Endodermal cell (in vitro differentiated cells): ENCODE measurements around the gene CTDP1. TPM values are rescaled to one million over a fixed set of nuclear protein-coding genes. Genes with fewer than 3 reads are reported as not detected.

Experiments
- DNase-seq: peaks from one replicate; pipeline ENCODE4 v3.0.0-alpha.2; 2017
- H3K27ac ChIP-seq: 2 replicates; pipeline ENCODE4 v1.5.1; 2013; ENCODE audit warnings: mild to moderate bottlenecking, low read depth, low read length, moderate library complexity
- H3K27me3 ChIP-seq: 2 replicates; pipeline ENCODE4 v1.6.1; 2013; ENCODE audit warnings: mild to moderate bottlenecking, low read length, moderate library complexity; ENCODE audit not compliant: insufficient read depth, control insufficient read depth, poor library complexity, severe bottlenecking
- H3K36me3 ChIP-seq: 2 replicates; pipeline ENCODE4 v1.7.0; 2013; ENCODE audit warnings: mild to moderate bottlenecking, low read length, moderate library complexity; ENCODE audit not compliant: control insufficient read depth, insufficient read depth
- H3K4me1 ChIP-seq: one replicate; pipeline ENCODE4 v1.7.0; 2013; ENCODE audit warnings: low read length; ENCODE audit not compliant: control insufficient read depth, insufficient read depth
- H3K4me3 ChIP-seq: 2 replicates; pipeline ENCODE4 v1.5.1; 2013; ENCODE audit warnings: mild to moderate bottlenecking, low read length, moderate library complexity
- H3K9ac ChIP-seq: 2 replicates; pipeline ENCODE4 v1.6.1; 2013; ENCODE audit warnings: mild to moderate bottlenecking, low read length, moderate library complexity; ENCODE audit not compliant: poor library complexity, severe bottlenecking; ENCODE audit errors: extremely low read depth
- H3K9me3 ChIP-seq: 2 replicates; pipeline ENCODE4 v1.6.1; 2013; ENCODE audit warnings: mild to moderate bottlenecking, low read length, moderate library complexity; ENCODE audit not compliant: control insufficient read depth
- H3K27ac Mint-ChIP-seq: 2 replicates; pipeline ENCODE4 v1.8.0; 2020; ENCODE audit warnings: mixed read lengths
- H3K27me3 Mint-ChIP-seq: 2 replicates; pipeline ENCODE4 v1.8.0; 2021; ENCODE audit warnings: mild to moderate bottlenecking, mixed read lengths; ENCODE audit not compliant: insufficient read depth
- H3K36me3 Mint-ChIP-seq: 2 replicates; pipeline ENCODE4 v1.8.0; 2020; ENCODE audit warnings: low read depth, mixed read lengths
- H3K4me1 Mint-ChIP-seq: 2 replicates; pipeline ENCODE4 v1.8.0; 2020; ENCODE audit warnings: mixed read lengths
- H3K4me3 Mint-ChIP-seq: 2 replicates; pipeline ENCODE4 v1.8.0; 2020; ENCODE audit warnings: mild to moderate bottlenecking, moderate library complexity, mixed read lengths
- H3K9me3 Mint-ChIP-seq: 2 replicates; pipeline ENCODE4 v1.8.0; 2020; ENCODE audit warnings: mild to moderate bottlenecking, mixed read lengths
- WGBS, 2 experiments: methylation state at CpG; one replicate each; pipeline versions ENCODE4 v1.1.5 to v1.1.7; 2013; ENCODE audit warnings: missing lambda C conversion rate in 2 of 2, mixed read lengths in 1 of 2; ENCODE audit not compliant: insufficient coverage in 1 of 2, insufficient read length in 1 of 2; 5-methylcytosine and 5-hydroxymethylcytosine counted together
- total RNA-seq, 2 donors: library from RNA; stranded (reverse); fragmentation: NEBNext Ultra II Directional in 1 of 2; extraction: Animal tissue kit (Norgen Biotek cat#: 25700) in 1 of 2; gene quantifications; 2 replicates in 1 of 2; 3 replicates in 1 of 2; pipeline ENCODE4 v1.2.1, GENCODE V29; 2021
- TF ChIP-seq, protein P1 (sequence below): fragments of 200-600 bp; sonication (generic); conservative IDR thresholded peaks from 2 replicates; pipeline ENCODE4 v1.5.0; 2021; ENCODE audit warnings: antibody characterized with exemption, mild to moderate bottlenecking

The CTDP1 gene
- total RNA-seq, 2 donors from 2014 or later, result 29.8 to 35.6 TPM

DNA sequence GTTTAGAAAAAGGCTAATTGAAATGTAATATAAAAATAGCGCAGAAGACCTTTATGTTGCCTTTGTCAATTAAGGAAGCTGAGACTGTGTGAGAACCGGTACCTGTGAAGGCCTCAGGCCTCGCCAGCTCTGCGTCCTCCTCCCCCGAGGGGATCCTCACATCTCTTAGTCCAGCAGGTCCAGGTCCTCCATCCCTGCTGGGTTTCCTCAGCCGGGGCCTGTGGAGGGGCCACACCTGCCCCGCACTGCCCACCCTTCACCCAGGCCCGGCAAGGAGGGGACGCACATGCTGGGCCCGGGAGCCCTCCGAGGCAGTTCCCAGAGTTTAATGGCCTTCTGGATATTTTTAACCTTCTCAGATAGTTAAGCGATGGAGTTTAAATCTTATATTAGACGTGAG is 121.6 kb downstream of the CTDP1 start:
- no peaks in the 10 kb centered on the region for H3K36me3 ChIP-seq
- DNase-seq, result no peak
- Mint-ChIP-seq H3K4me1 (peaks cover 7% of the 10 kb centered on the region), H3K27me3 (peaks cover 39% of the 10 kb centered on the region), H3K36me3 (no peaks in the 10 kb centered on the region), H3K4me3 (no peak overlapping the region), H3K9me3 (no peaks in the 10 kb centered on the region), H3K27ac (no peak overlapping the region)
- TF ChIP-seq, protein P1, sequence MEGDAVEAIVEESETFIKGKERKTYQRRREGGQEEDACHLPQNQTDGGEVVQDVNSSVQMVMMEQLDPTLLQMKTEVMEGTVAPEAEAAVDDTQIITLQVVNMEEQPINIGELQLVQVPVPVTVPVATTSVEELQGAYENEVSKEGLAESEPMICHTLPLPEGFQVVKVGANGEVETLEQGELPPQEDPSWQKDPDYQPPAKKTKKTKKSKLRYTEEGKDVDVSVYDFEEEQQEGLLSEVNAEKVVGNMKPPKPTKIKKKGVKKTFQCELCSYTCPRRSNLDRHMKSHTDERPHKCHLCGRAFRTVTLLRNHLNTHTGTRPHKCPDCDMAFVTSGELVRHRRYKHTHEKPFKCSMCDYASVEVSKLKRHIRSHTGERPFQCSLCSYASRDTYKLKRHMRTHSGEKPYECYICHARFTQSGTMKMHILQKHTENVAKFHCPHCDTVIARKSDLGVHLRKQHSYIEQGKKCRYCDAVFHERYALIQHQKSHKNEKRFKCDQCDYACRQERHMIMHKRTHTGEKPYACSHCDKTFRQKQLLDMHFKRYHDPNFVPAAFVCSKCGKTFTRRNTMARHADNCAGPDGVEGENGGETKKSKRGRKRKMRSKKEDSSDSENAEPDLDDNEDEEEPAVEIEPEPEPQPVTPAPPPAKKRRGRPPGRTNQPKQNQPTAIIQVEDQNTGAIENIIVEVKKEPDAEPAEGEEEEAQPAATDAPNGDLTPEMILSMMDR, result no peak
- H3K9ac ChIP-seq, result no peak overlapping the region
- H3K4me1 ChIP-seq, result no peaks in the 10 kb centered on the region
- WGBS, 2 experiments, result 93 to 94% methylated on average over 9 to 13 of the region's 13 CpGs
- H3K9me3 ChIP-seq, result no peaks in the 10 kb centered on the region
- H3K4me3 ChIP-seq, result no peak overlapping the region
- H3K27ac ChIP-seq, result no peak overlapping the region
- peaks cover 60% of the 10 kb centered on the region for H3K27me3 ChIP-seq

GRCh38 chr18:79801641-79802040 is 122.0 kb downstream of the CTDP1 start:
- 87 to 100% methylated on average over 2 to 9 of the region's 9 CpGs for WGBS, 2 experiments
- peaks cover 56% of the 10 kb centered on the region for H3K27me3 ChIP-seq
- H3K36me3 Mint-ChIP-seq, result no peaks in the 10 kb centered on the region
- no peak for DNase-seq
- H3K4me1 Mint-ChIP-seq, result peaks cover 7% of the 10 kb centered on the region
- H3K4me3 Mint-ChIP-seq, result no peak overlapping the region
- H3K27ac ChIP-seq, result no peak overlapping the region
- TF ChIP-seq, protein P1, result no peak
- H3K9ac ChIP-seq, result no peak overlapping the region
- no peak overlapping the region for H3K4me3 ChIP-seq
- no peaks in the 10 kb centered on the region for H3K36me3 ChIP-seq
- H3K27ac Mint-ChIP-seq, result no peak overlapping the region
- H3K4me1 ChIP-seq, result no peaks in the 10 kb centered on the region
- H3K27me3 Mint-ChIP-seq, result peaks cover 35% of the 10 kb centered on the region
- H3K9me3 Mint-ChIP-seq, result no peaks in the 10 kb centered on the region
- no peaks in the 10 kb centered on the region for H3K9me3 ChIP-seq

DNA sequence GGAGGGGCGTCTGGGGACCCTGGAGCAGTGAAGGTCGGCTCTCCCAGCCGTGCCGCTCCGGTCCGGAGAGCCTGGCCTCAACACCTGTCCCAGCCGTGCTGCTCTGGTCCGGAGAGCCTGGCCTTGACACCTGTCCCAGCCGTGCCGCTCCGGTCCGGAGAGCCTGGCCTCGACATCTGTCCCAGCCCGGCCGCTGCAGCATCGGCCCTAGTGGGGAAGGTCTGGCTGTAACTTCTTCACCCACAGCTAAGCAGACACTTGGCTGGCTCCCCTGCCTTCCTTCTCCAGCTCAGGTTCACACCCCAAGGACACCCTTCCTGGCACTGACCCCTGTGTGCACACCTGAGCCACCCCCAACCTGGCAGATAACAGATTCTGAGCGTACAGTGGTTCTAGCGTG is 122.7 kb downstream of the CTDP1 start:
- Histone ChIP-seq H3K9ac (no peak overlapping the region), H3K36me3 (no peaks in the 10 kb centered on the region), H3K4me3 (no peak overlapping the region), H3K27me3 (peaks cover 49% of the 10 kb centered on the region), H3K9me3 (no peaks in the 10 kb centered on the region), H3K27ac (no peak overlapping the region), H3K4me1 (no peaks in the 10 kb centered on the region)
- H3K27ac Mint-ChIP-seq, result no peak overlapping the region
- TF ChIP-seq, protein P1, result no peak
- no peak overlapping the region for H3K4me3 Mint-ChIP-seq
- no peak for DNase-seq
- peaks cover 5% of the 10 kb centered on the region for H3K4me1 Mint-ChIP-seq
- no peaks in the 10 kb centered on the region for H3K9me3 Mint-ChIP-seq
- H3K36me3 Mint-ChIP-seq, result no peaks in the 10 kb centered on the region
- 95 to 98% methylated on average over 8 to 18 of the region's 18 CpGs for WGBS, 2 experiments
- H3K27me3 Mint-ChIP-seq, result peaks cover 28% of the 10 kb centered on the region
